ENCODE data around the gene TMEM196. TPM values are rescaled to one million over a fixed set of nuclear protein-coding genes. Genes with fewer than 3 reads are reported as not detected.
"Not testable (repeated sequence)": the region's sequence is repeated elsewhere in the genome, so short reads cannot be mapped to it uniquely, and the experiment has no call there.

TMEM196 gene
- total RNA-seq, 2 experiments from 2014 or later: not detected

GRCh38 chr7:19701471-19701870, 71.9 kb downstream of the TMEM196 start:
- Mint-ChIP-seq H3K9me3 (no peaks in the 10 kb centered on the region), H3K36me3 (ENCODE audit: low read depth) (peaks cover 35% of the 10 kb centered on the region), H3K4me1 (ENCODE audit: low read depth) (peaks cover 18% of the 10 kb centered on the region), H3K27me3 (ENCODE audit: low read depth) (no peaks in the 10 kb centered on the region), H3K27ac (no peak overlapping the region), H3K4me3 (no peak overlapping the region)
- intact Hi-C loops (cut with micrococcal nuclease): loop anchor here (10.0 kb wide), 1 partner anchor 1083 kb away; the partner anchor contains the start of gene SP8
- CTCF ChIA-PET: no interaction called here
- no peak for DNase-seq

GRCh38 chr7:19700936-19701335, 72.5 kb downstream of the TMEM196 start:
- intact Hi-C loops (cut with micrococcal nuclease): loop anchor here (10.0 kb wide), 1 partner anchor 1084 kb away; the partner anchor contains the start of gene SP8
- no peaks in the 10 kb centered on the region for H3K27me3 Mint-ChIP-seq (ENCODE audit: low read depth)
- peaks cover 35% of the 10 kb centered on the region for H3K36me3 Mint-ChIP-seq (ENCODE audit: low read depth)
- no peak overlapping the region for H3K4me3 Mint-ChIP-seq
- peaks cover 13% of the 10 kb centered on the region for H3K4me1 Mint-ChIP-seq (ENCODE audit: low read depth)
- CTCF ChIA-PET: interaction anchor here (1.4 kb wide), 1 partner anchor 898 kb away, joined by 4 read pairs; no protein-coding TSS in a partner anchor
- no peak for DNase-seq
- no peaks in the 10 kb centered on the region for H3K9me3 Mint-ChIP-seq
- H3K27ac Mint-ChIP-seq: no peak overlapping the region

GRCh38 chr7:19698331-19698730, 75.1 kb downstream of the TMEM196 start:
- H3K9me3 Mint-ChIP-seq: no peaks in the 10 kb centered on the region
- H3K27me3 Mint-ChIP-seq (ENCODE audit: low read depth): no peaks in the 10 kb centered on the region
- CTCF ChIA-PET: no interaction called here
- DNase-seq: no peak
- no peak overlapping the region for H3K27ac Mint-ChIP-seq
- H3K4me1 Mint-ChIP-seq (ENCODE audit: low read depth): peaks cover 2% of the 10 kb centered on the region
- intact Hi-C loops (cut with micrococcal nuclease): no loop called here
- H3K36me3 Mint-ChIP-seq (ENCODE audit: low read depth): peaks cover 32% of the 10 kb centered on the region
- H3K4me3 Mint-ChIP-seq: no peak overlapping the region

GRCh38 chr7:19696926-19697325, 76.5 kb downstream of the TMEM196 start:
- Mint-ChIP-seq H3K27ac (no peak overlapping the region), H3K27me3 (ENCODE audit: low read depth) (no peaks in the 10 kb centered on the region), H3K9me3 (no peaks in the 10 kb centered on the region), H3K36me3 (ENCODE audit: low read depth) (peaks cover 23% of the 10 kb centered on the region), H3K4me1 (ENCODE audit: low read depth) (no peaks in the 10 kb centered on the region), H3K4me3 (no peak overlapping the region)
- no peak for DNase-seq
- CTCF ChIA-PET: no interaction called here
- intact Hi-C loops (cut with micrococcal nuclease): no loop called here

- H3K36me3 Mint-ChIP-seq (ENCODE audit: low read depth): peaks cover 3% of the 10 kb centered on the region
- no peak overlapping the region for H3K27ac Mint-ChIP-seq
- no peak for DNase-seq
- CTCF ChIA-PET: no interaction called here
- intact Hi-C loops (cut with micrococcal nuclease): no loop called here
- H3K4me3 Mint-ChIP-seq: no peak overlapping the region
- no peaks in the 10 kb centered on the region for H3K4me1 Mint-ChIP-seq (ENCODE audit: low read depth)
- H3K9me3 Mint-ChIP-seq: no peaks in the 10 kb centered on the region
- H3K27me3 Mint-ChIP-seq (ENCODE audit: low read depth): no peaks in the 10 kb centered on the region
Observed at GRCh38 chr7:19692111-19692828, 81.1 kb downstream of the TMEM196 start.

GRCh38 chr7:19690736-19691135, 82.7 kb downstream of the TMEM196 start:
- H3K9me3 Mint-ChIP-seq: no peaks in the 10 kb centered on the region

GRCh38 chr7:19689130-19689529, 84.3 kb downstream of the TMEM196 start:
- H3K4me1 Mint-ChIP-seq (ENCODE audit: low read depth); H3K4me3 Mint-ChIP-seq; H3K9me3 Mint-ChIP-seq; H3K27me3 Mint-ChIP-seq (ENCODE audit: low read depth); intact Hi-C loops (cut with micrococcal nuclease); H3K27ac Mint-ChIP-seq; DNase-seq; H3K36me3 Mint-ChIP-seq (ENCODE audit: low read depth): not testable (repeated sequence)
- CTCF ChIA-PET: interaction anchor here (0.7 kb wide), 1 partner anchor 1159 kb away, joined by 3 read pairs; no protein-coding TSS in a partner anchor

More at GRCh38 chr7:19690736-19691135, 82.7 kb downstream of the TMEM196 start:
- Mint-ChIP-seq H3K27me3 (ENCODE audit: low read depth) (no peaks in the 10 kb centered on the region), H3K4me3 (no peak overlapping the region), H3K36me3 (ENCODE audit: low read depth) (no peaks in the 10 kb centered on the region), H3K27ac (no peak overlapping the region), H3K4me1 (ENCODE audit: low read depth) (no peaks in the 10 kb centered on the region)
- DNase-seq: no peak
- CTCF ChIA-PET: no interaction called here
- intact Hi-C loops (cut with micrococcal nuclease): no loop called here

GRCh38 chr7:19681596-19681995, 91.8 kb downstream of the TMEM196 start:
- Mint-ChIP-seq H3K36me3 (ENCODE audit: low read depth) (no peaks in the 10 kb centered on the region), H3K27ac (no peak overlapping the region), H3K4me3 (no peak overlapping the region), H3K9me3 (no peaks in the 10 kb centered on the region), H3K27me3 (ENCODE audit: low read depth) (no peaks in the 10 kb centered on the region), H3K4me1 (ENCODE audit: low read depth) (peaks cover 6% of the 10 kb centered on the region)
- no peak for DNase-seq
- intact Hi-C loops (cut with micrococcal nuclease): no loop called here
- CTCF ChIA-PET: no interaction called here

- Mint-ChIP-seq H3K27me3 (ENCODE audit: low read depth) (peaks cover 2% of the 10 kb centered on the region), H3K9me3 (no peaks in the 10 kb centered on the region), H3K27ac (no peak overlapping the region), H3K4me3 (no peak overlapping the region), H3K4me1 (ENCODE audit: low read depth) (peaks cover 6% of the 10 kb centered on the region), H3K36me3 (ENCODE audit: low read depth) (no peaks in the 10 kb centered on the region)
- CTCF ChIA-PET: no interaction called here
- intact Hi-C loops (cut with micrococcal nuclease): no loop called here
- DNase-seq: no peak
Observed at GRCh38 chr7:19677180-19677579, 96.2 kb downstream of the TMEM196 start.

- no peaks in the 10 kb centered on the region for H3K36me3 Mint-ChIP-seq (ENCODE audit: low read depth)
- H3K9me3 Mint-ChIP-seq: no peaks in the 10 kb centered on the region
- no peak overlapping the region for H3K27ac Mint-ChIP-seq
- no peak for DNase-seq
- peaks cover 2% of the 10 kb centered on the region for H3K27me3 Mint-ChIP-seq (ENCODE audit: low read depth)
- H3K4me1 Mint-ChIP-seq (ENCODE audit: low read depth): peaks cover 6% of the 10 kb centered on the region
- intact Hi-C loops (cut with micrococcal nuclease): no loop called here
- H3K4me3 Mint-ChIP-seq: no peak overlapping the region
- CTCF ChIA-PET: no interaction called here
Observed at GRCh38 chr7:19675816-19676215, 97.6 kb downstream of the TMEM196 start.

GRCh38 chr7:19674266-19674960, 99.0 kb downstream of the TMEM196 start:
- intact Hi-C loops (cut with micrococcal nuclease): no loop called here

GRCh38 chr7:19670806-19671205, 102.6 kb downstream of the TMEM196 start:
- H3K9me3 Mint-ChIP-seq: no peaks in the 10 kb centered on the region
- CTCF ChIA-PET: no interaction called here
- H3K4me1 Mint-ChIP-seq (ENCODE audit: low read depth): no peaks in the 10 kb centered on the region
- intact Hi-C loops (cut with micrococcal nuclease): no loop called here
- no peak overlapping the region for H3K4me3 Mint-ChIP-seq
- no peak overlapping the region for H3K27ac Mint-ChIP-seq
- no peak for DNase-seq
- H3K36me3 Mint-ChIP-seq (ENCODE audit: low read depth): no peaks in the 10 kb centered on the region
- H3K27me3 Mint-ChIP-seq (ENCODE audit: low read depth): peaks cover 5% of the 10 kb centered on the region

More at GRCh38 chr7:19674266-19674960, 99.0 kb downstream of the TMEM196 start:
- H3K36me3 Mint-ChIP-seq (ENCODE audit: low read depth): no peaks in the 10 kb centered on the region
- no peak for DNase-seq
- H3K27ac Mint-ChIP-seq: no peak overlapping the region
- no peaks in the 10 kb centered on the region for H3K9me3 Mint-ChIP-seq
- H3K4me3 Mint-ChIP-seq: no peak overlapping the region
- H3K4me1 Mint-ChIP-seq (ENCODE audit: low read depth): peaks cover 6% of the 10 kb centered on the region
- H3K27me3 Mint-ChIP-seq (ENCODE audit: low read depth): peaks cover 2% of the 10 kb centered on the region
- CTCF ChIA-PET: no interaction called here
